Glutamatergic neuron (in vitro differentiated cells): ENCODE results near the gene JAML. TPM values are rescaled to one million over a fixed set of nuclear protein-coding genes. Genes with fewer than 3 reads are reported as not detected.
"Not testable (repeated sequence)": the region's sequence is repeated elsewhere in the genome, so short reads cannot be mapped to it uniquely, and the experiment has no call there.

Source experiments
- DNase-seq: peaks from one replicate; pipeline ENCODE4 v3.0.0; 2022
- H3K27ac Mint-ChIP-seq: one replicate; pipeline ENCODE4 v1.8.0; 2020; ENCODE audit warnings: mild to moderate bottlenecking, mixed read lengths, inconsistent platforms; ENCODE audit not compliant: unreplicated experiment
- H3K27me3 Mint-ChIP-seq: one replicate; pipeline ENCODE4 v1.8.0; 2020; ENCODE audit warnings: mild to moderate bottlenecking, moderate library complexity, mixed read lengths, inconsistent platforms; ENCODE audit not compliant: unreplicated experiment
- H3K36me3 Mint-ChIP-seq: one replicate; pipeline ENCODE4 v1.8.0; 2020; ENCODE audit warnings: mild to moderate bottlenecking, mixed read lengths, inconsistent platforms; ENCODE audit not compliant: unreplicated experiment
- H3K4me1 Mint-ChIP-seq: one replicate; pipeline ENCODE4 v1.8.0; 2020; ENCODE audit warnings: mild to moderate bottlenecking, low read depth, mixed read lengths, inconsistent platforms; ENCODE audit not compliant: unreplicated experiment
- H3K4me3 Mint-ChIP-seq: one replicate; pipeline ENCODE4 v1.8.0; 2020; ENCODE audit warnings: mild to moderate bottlenecking, mixed read lengths, inconsistent platforms; ENCODE audit not compliant: unreplicated experiment
- H3K9me3 Mint-ChIP-seq: one replicate; pipeline ENCODE4 v1.8.0; 2020; ENCODE audit warnings: mild to moderate bottlenecking, moderate library complexity, mixed read lengths, inconsistent platforms; ENCODE audit not compliant: unreplicated experiment
- CTCF ChIP-seq: fragments of 200-600 bp; sonication (generic); IDR thresholded peaks from one replicate; pipeline ENCODE4 v1.5.0; 2021; ENCODE audit not compliant: partially characterized antibody, unreplicated experiment
- total RNA-seq: library from RNA; stranded (reverse); fragmentation: NEBNext Ultra II Directional; extraction: Animal tissue kit (Norgen Biotek cat#: 25700); gene quantifications from one replicate; pipeline ENCODE4 v1.2.1, GENCODE V29; 2021; ENCODE audit not compliant: unreplicated experiment

JAML gene
- total RNA-seq, 1 donor from 2014 or later = not detected

- Mint-ChIP-seq H3K4me1 (no peaks in the 10 kb centered on the region), H3K4me3 (no peak overlapping the region), H3K9me3 (peaks cover 6% of the 10 kb centered on the region), H3K36me3 (peaks cover 9% of the 10 kb centered on the region), H3K27me3 (peaks cover 4% of the 10 kb centered on the region), H3K27ac (no peak overlapping the region)
- no peak for TF ChIP-seq CTCF
- no peak for DNase-seq
Observed at GRCh38 chr11:118186346-118187107, 38.3 kb downstream of the JAML start.

DNA sequence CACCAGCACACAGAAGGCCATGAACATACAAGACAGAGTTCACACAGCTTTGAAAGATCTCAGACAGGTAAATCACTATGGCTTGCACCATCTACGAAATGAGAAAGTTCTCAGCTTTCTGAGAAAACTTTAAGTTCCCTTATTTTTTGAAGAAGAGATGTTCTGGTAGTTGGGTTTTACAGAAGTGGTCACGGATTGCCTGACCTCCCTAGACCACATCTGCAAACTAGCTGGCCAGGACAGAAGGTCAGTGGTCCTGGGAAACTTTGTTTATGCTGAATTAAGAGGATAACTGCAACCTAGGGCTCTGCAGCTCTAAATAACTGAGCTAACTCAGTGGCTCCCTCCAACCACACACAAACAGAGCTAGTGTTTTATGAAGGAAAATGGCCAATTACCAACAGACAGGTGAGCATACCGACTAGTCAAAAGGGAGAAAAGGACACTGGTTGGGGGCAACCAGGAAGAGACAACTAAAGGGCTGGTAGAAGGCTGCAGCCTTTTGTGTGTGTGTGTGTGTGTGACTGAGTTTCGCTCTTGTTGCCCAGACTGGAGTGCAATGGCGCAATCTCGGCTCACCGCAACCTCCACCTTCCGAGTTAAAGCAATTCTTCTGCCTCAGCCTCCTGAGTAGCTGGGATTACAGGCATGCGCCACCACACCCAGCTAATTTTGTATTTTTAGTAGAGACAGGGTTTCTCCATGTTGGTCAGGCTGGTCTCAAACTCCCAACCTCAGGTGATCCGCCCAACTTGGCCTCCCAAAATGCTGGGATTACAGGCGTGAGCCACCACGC is 39.8 kb downstream of the JAML start:
- Mint-ChIP-seq H3K4me3 (no peak overlapping the region), H3K4me1 (peaks cover 5% of the 10 kb centered on the region), H3K36me3 (peaks cover 5% of the 10 kb centered on the region), H3K9me3 (peaks cover 2% of the 10 kb centered on the region), H3K27me3 (peaks cover 4% of the 10 kb centered on the region), H3K27ac (no peak overlapping the region)
- no peak for DNase-seq
- no peak for TF ChIP-seq CTCF

DNA sequence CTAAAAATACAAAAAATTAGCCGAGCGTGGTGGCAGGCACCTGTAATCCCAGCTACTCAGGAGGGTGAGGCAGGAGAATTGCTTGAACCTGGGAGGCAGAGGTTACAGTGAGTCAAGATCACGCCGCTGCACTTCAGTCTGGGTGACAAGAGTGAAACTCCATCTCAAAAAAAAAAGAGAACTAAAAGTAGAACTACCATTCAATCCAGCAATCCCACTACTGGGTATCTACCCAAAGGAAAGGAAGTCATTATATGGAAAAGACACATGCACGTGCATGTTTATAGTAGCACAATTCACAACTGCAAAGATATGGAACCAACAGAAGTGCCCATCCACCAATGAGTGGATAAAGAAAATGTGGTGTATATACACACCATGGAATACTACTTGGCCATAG is 41.1 kb downstream of the JAML start:
- H3K27me3 Mint-ChIP-seq, H3K36me3 Mint-ChIP-seq: not testable (repeated sequence)

DNA sequence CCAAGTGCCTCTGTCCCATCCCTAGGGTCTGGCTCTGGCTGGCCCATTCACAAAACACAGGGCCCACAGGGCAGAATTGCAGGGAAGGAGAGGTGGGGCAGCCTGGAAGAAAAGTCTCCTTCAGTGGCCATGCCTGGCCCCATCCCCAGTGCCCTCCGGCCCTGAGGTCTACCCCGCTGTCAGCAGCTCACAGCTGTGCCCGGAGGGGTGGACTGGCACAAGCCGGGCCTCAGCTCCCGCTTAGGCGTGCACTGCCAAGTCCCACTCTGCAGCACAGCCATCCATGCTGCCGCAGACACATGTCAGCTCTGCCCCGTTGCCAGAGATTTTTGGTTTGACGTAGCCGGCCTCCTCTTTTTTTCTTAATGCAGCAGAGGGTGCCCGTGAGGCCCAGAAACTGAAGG is 44.5 kb downstream of the JAML start:
- no peak for TF ChIP-seq CTCF
- peaks cover 5% of the 10 kb centered on the region for H3K36me3 Mint-ChIP-seq

More for the DNA sequence above, 41.1 kb downstream of the JAML start:
- not testable (repeated sequence) for H3K27ac Mint-ChIP-seq, H3K9me3 Mint-ChIP-seq, H3K4me1 Mint-ChIP-seq, DNase-seq
- H3K4me3 Mint-ChIP-seq = peak overlapping the region; percentile 35

DNA sequence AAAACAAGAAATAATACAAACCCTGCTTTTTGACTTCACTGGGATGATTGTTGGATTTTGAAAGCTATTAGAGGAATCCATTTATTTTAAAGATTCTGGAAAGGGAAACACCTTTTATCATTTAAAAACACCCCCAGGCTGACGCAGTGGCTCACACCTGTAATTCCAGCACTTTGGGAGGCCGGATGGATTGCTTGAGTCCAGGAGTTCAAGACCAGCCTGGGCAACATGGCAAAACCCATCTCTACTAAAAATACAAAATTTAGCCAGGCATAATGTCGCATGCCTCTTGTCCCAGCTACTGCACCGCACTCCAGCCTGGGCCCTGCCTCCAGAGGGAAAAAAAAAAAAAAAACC is 48.1 kb downstream of the JAML start:
- no peak for DNase-seq
- Mint-ChIP-seq H3K4me1 (peaks cover 16% of the 10 kb centered on the region), H3K36me3 (no peaks in the 10 kb centered on the region), H3K4me3 (no peak overlapping the region), H3K27me3 (peaks cover 6% of the 10 kb centered on the region), H3K27ac (no peak overlapping the region), H3K9me3 (peaks cover 3% of the 10 kb centered on the region)
- no peak for TF ChIP-seq CTCF

More for the DNA sequence above, 44.5 kb downstream of the JAML start:
- Mint-ChIP-seq H3K4me3 (peak overlapping the region; percentile 19), H3K4me1 (peaks cover 16% of the 10 kb centered on the region), H3K27me3 (peaks cover 8% of the 10 kb centered on the region), H3K9me3 (peaks cover 2% of the 10 kb centered on the region), H3K27ac (no peak overlapping the region)
- peak; percentile 65 for DNase-seq
